ENCODE data around the gene OR4X2. TPM values are rescaled to one million over a fixed set of nuclear protein-coding genes. Genes with fewer than 3 reads are reported as not detected.

OR4X2 gene
- total RNA-seq, 4 donors from 2014 or later = not detected

GRCh38 chr11:48237727-48238126 lies 7.2 kb upstream of the OR4X2 start:
- intact Hi-C loops (cut with DNase I; ENCODE audit: low total_unique reads) (no loop called here), in situ Hi-C loops (cut with MboI; ENCODE audit: low sequenced_read_pairs in 4 of 4) (no loop called here)
- Histone ChIP-seq H3K27ac (no peak overlapping the region), H3K36me3 (no peaks in the 10 kb centered on the region), H3K4me1 (no peaks in the 10 kb centered on the region), H3K4me3 (no peak overlapping the region), H3K27me3 (no peaks in the 10 kb centered on the region), H3K9me3 (no peaks in the 10 kb centered on the region)
- ATAC-seq = no peak
- no peak for DNase-seq
- TF ChIP-seq, protein P1, sequence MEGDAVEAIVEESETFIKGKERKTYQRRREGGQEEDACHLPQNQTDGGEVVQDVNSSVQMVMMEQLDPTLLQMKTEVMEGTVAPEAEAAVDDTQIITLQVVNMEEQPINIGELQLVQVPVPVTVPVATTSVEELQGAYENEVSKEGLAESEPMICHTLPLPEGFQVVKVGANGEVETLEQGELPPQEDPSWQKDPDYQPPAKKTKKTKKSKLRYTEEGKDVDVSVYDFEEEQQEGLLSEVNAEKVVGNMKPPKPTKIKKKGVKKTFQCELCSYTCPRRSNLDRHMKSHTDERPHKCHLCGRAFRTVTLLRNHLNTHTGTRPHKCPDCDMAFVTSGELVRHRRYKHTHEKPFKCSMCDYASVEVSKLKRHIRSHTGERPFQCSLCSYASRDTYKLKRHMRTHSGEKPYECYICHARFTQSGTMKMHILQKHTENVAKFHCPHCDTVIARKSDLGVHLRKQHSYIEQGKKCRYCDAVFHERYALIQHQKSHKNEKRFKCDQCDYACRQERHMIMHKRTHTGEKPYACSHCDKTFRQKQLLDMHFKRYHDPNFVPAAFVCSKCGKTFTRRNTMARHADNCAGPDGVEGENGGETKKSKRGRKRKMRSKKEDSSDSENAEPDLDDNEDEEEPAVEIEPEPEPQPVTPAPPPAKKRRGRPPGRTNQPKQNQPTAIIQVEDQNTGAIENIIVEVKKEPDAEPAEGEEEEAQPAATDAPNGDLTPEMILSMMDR (IDR thresholded peaks at IDR 0.05 in 4 of 5, conservative IDR thresholded peaks at IDR 0.05 in 1 of 5) = no peak
- TF ChIP-seq POLR2A (IDR thresholded peaks at IDR 0.05) = no peak

- intact Hi-C loops (cut with DNase I; ENCODE audit: low total_unique reads) (no loop called here), in situ Hi-C loops (cut with MboI; ENCODE audit: low sequenced_read_pairs in 4 of 4) (no loop called here)
- Histone ChIP-seq H3K4me3 (no peak overlapping the region), H3K9me3 (peaks cover 0 to 5% (median 0%) of the 10 kb centered on the region in 3 donors), H3K27me3 (no peaks in the 10 kb centered on the region), H3K27ac (no peak overlapping the region), H3K4me1 (no peaks in the 10 kb centered on the region), H3K36me3 (no peaks in the 10 kb centered on the region)
- ATAC-seq = no peak
- TF ChIP-seq, protein P1 (IDR thresholded peaks at IDR 0.05 in 4 of 5, conservative IDR thresholded peaks at IDR 0.05 in 1 of 5) = no peak
- TF ChIP-seq POLR2A (IDR thresholded peaks at IDR 0.05) = no peak
- no peak for DNase-seq
Measured at GRCh38 chr11:48242501-48242900, 2.4 kb upstream of the OR4X2 start.

DNA sequence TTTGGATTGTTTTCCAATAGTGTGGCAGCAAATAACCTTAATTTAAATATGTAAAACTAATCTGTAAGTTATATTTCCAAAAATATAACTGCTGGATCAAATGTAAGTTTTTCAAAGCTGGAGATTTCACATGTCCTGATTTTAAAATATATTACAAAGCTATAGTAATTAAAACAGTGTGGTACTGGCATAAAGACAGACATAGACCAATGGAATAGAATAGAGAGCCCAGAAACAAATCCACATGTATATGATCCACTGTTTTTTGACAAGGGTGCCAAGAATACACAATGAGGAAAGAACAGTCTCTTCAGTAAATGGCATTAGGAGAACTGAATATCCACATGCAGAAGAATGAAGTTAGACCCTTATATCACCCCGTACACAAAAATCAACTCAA lies 4.0 kb downstream of the OR4X2 start:
- DNase-seq = no peak
- Histone ChIP-seq H3K36me3 (no peaks in the 10 kb centered on the region), H3K27me3 (no peaks in the 10 kb centered on the region), H3K27ac (no peak overlapping the region), H3K4me3 (no peak overlapping the region), H3K9me3 (peaks cover 0 to 5% (median 0%) of the 10 kb centered on the region in 3 donors), H3K4me1 (no peaks in the 10 kb centered on the region)
- no peak for TF ChIP-seq POLR2A (IDR thresholded peaks at IDR 0.05)
- TF ChIP-seq, protein P1 (IDR thresholded peaks at IDR 0.05 in 4 of 5, conservative IDR thresholded peaks at IDR 0.05 in 1 of 5) = no peak
- intact Hi-C loops (cut with DNase I; ENCODE audit: low total_unique reads) = no loop called here
- in situ Hi-C loops (cut with MboI; ENCODE audit: low sequenced_read_pairs in 4 of 4) = no loop called here
- no peak for ATAC-seq

DNA sequence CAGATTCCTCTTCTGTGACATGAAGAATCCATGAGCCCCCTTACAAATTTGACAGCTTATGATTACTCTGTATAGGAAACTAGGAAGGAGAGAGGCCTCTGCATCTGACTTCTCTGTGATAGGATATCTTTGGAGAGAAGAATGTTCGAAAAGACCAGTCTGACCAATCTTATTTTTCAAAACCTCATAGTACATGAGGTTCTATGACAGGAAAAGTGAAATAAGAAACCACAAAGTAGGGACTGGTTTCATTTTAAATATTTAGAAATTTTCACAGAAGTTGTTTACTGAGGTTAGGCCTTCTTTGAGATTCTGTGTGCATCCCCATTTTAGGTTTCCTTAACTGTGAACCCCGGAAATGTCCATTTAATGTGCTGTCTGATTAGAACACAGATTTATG lies 16.7 kb downstream of the OR4X2 start:
- Histone ChIP-seq H3K27me3 (no peaks in the 10 kb centered on the region), H3K9me3 (no peaks in the 10 kb centered on the region), H3K27ac (no peak overlapping the region), H3K4me3 (no peak overlapping the region), H3K4me1 (no peaks in the 10 kb centered on the region), H3K36me3 (no peaks in the 10 kb centered on the region)
- in situ Hi-C loops (cut with MboI; ENCODE audit: low sequenced_read_pairs in 4 of 4) = no loop called here
- no peak for ATAC-seq
- intact Hi-C loops (cut with DNase I; ENCODE audit: low total_unique reads) = no loop called here
- TF ChIP-seq, protein P1 (IDR thresholded peaks at IDR 0.05 in 4 of 5, conservative IDR thresholded peaks at IDR 0.05 in 1 of 5) = no peak
- TF ChIP-seq POLR2A (IDR thresholded peaks at IDR 0.05) = no peak
- DNase-seq = no peak

DNA sequence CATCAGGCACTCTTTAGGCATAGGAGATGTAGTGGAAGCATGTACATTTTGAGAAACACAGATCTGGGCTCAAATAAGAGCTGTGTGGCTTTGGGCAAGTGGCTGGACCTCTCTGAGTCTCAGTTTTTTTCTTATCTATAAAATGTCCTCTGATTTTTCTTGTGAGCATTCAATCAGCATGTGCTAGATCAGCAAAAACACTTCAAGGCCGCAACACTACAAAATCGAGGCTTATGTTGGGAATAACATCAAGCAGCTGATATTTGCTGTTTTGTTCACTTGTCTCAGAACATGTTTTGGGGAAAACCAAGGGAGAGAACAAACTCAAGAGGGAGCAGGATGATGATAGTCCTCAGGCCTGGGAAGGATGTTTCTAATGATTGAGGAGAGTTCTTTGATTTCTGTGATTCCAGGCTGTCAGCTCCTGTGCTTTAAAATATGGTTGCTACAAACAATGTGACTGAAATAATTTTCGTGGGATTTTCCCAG lies 18.6 kb downstream of the OR4X2 start, which contains the start of gene OR4X1:
Gene OR4X1 (plus strand): TSS at position 439 of the 489 bp plus-strand sequence. CDS start 0 bp downstream, at position 439.
- ATAC-seq = no peak
- Histone ChIP-seq H3K4me3 (no peak within 1 kb of the TSS), H3K27me3 (no peaks in the 10 kb centered on the region), H3K27ac (no peak within 1 kb of the TSS), H3K36me3 (no peaks in the 10 kb centered on the region), H3K4me1 (no peaks in the 10 kb centered on the region), H3K9me3 (no peaks in the 10 kb centered on the region)
- DNase-seq = no peak
- intact Hi-C loops (cut with DNase I; ENCODE audit: low total_unique reads) (no loop called here), in situ Hi-C loops (cut with MboI; ENCODE audit: low sequenced_read_pairs in 4 of 4) (no loop called here)
- TF ChIP-seq POLR2A (IDR thresholded peaks at IDR 0.05) = no peak
- TF ChIP-seq, protein P1 (IDR thresholded peaks at IDR 0.05 in 4 of 5, conservative IDR thresholded peaks at IDR 0.05 in 1 of 5) = no peak

Measured in gastrocnemius medialis (tissue), 4 donors.